Measurements from ENCODE around the gene GALR2. TPM values are rescaled to one million over a fixed set of nuclear protein-coding genes. Genes with fewer than 3 reads are reported as not detected.
A peak's percentile ranks its signal among the peaks of the same experiment; 100 is the strongest.

GALR2 gene
- total and polyA plus RNA-seq, 7 donors: 0.05 to 0.22 (median 0.14) TPM; not detected in 3

DNA sequence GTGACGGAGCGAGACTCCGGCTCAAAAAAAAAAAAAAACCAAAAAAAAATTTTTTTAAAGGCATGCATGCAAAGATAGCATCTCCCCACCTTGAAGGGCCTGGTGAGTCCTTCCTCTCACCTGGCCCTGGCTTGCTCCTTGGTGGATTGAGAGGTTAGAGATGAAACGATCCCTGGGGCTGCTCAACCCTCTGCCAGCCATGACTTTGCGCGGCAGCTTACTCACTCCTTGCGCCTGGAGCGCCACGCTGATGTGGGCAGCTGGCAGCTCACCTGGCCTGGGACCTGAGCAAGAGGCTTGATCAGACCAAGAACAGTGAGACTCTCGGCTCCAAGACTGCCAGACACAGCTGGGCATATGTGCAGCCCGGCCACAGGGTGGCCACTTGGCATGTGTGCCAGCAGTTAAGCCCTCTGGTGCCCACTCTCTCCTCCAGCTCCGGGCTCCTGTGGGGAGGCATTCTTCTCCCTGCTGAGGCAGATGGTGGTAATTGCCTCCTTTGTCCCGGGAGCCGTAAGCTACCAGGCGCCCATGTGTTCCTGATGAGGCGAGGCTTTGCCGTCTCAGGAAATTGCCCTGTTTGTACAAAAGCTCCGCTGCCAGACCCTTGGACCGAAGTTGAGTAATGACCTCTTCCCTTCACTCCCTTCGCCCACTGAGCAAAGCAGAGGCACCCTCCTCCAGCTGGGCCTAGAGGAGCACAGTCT lies 42.4 kb upstream of the GALR2 start:
- TF ChIP-seq, protein P1, sequence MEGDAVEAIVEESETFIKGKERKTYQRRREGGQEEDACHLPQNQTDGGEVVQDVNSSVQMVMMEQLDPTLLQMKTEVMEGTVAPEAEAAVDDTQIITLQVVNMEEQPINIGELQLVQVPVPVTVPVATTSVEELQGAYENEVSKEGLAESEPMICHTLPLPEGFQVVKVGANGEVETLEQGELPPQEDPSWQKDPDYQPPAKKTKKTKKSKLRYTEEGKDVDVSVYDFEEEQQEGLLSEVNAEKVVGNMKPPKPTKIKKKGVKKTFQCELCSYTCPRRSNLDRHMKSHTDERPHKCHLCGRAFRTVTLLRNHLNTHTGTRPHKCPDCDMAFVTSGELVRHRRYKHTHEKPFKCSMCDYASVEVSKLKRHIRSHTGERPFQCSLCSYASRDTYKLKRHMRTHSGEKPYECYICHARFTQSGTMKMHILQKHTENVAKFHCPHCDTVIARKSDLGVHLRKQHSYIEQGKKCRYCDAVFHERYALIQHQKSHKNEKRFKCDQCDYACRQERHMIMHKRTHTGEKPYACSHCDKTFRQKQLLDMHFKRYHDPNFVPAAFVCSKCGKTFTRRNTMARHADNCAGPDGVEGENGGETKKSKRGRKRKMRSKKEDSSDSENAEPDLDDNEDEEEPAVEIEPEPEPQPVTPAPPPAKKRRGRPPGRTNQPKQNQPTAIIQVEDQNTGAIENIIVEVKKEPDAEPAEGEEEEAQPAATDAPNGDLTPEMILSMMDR (IDR thresholded peaks at IDR 0.05): no peak
- ATAC-seq: peak in 2 of 4 donors; percentile 27 to 30

DNA sequence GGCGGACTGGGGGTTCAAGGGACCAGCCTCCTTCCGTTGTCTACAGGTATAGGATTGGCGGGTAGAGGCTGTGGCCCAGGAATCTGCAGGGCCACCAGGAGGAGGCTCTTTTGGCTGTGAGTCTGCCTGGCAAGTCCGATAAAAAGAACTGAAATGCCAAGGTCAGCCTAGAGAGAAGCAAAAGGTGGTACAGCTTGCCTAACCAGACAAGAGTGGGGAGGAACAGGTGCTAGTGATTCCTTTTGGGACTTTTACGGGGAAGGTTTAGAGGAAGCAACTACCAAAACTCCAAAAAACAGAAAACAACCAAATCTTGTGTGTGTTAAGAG lies 41.8 kb upstream of the GALR2 start:
- H3K27ac ChIP-seq: no peak overlapping the region
- no peaks in the 10 kb centered on the region for H3K9me3 ChIP-seq
- peak in 1 of 2 donors; percentile 9 for DNase-seq
- no peak overlapping the region for H3K4me3 ChIP-seq
- no peak for ATAC-seq
- H3K27me3 ChIP-seq (ENCODE audit: insufficient read depth in 3 of 3, low read length in 2 of 3): no peaks in the 10 kb centered on the region
- WGBS, 3 donors: 85 to 94% (median 90%) methylated on average over 5 of the region's 5 CpGs
- no peaks in the 10 kb centered on the region for H3K4me1 ChIP-seq
- intact Hi-C loops (cut with DNase I): no loop called here
- peaks cover 0 to 7% of the 10 kb centered on the region in 2 donors for H3K36me3 ChIP-seq (ENCODE audit: insufficient read depth in 1 of 2, low read depth in 1 of 2)
- TF ChIP-seq, protein P1 (IDR thresholded peaks at IDR 0.05): no peak

More for the DNA sequence above, 42.4 kb upstream of the GALR2 start:
- peak in 1 of 2 donors; percentile 9 for DNase-seq
- 68 to 72% (median 70%) methylated on average over 19 to 20 of the region's 20 CpGs for WGBS, 3 donors
- Histone ChIP-seq H3K27ac (no peak overlapping the region), H3K4me3 (no peak overlapping the region), H3K27me3 (ENCODE audit: insufficient read depth in 3 of 3, low read length in 2 of 3) (peaks cover 0 to 1% (median 0%) of the 10 kb centered on the region in 3 donors), H3K36me3 (ENCODE audit: insufficient read depth in 1 of 2, low read depth in 1 of 2) (peaks cover 0 to 2% of the 10 kb centered on the region in 2 donors), H3K9me3 (no peaks in the 10 kb centered on the region), H3K4me1 (no peaks in the 10 kb centered on the region)
- intact Hi-C loops (cut with DNase I): no loop called here

DNA sequence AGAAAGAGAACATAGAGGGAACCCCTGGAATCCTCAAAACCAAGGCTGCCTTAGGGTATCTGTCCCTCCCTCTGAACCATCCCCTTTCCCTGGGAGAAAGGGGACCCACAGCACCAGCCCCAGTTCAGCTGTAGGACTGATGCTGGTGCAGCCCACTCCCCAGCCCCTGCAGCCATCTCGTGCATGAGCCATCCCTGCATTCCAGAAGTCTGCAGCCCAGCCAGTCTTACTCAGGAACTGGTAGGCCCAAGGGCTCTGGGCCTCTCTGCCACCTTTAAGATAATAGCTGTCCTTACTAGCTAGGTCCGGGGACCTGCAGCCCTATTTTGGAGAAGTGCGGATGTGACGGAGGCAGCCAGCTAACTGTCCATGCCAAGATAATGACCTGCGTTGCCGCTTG lies 41.4 kb upstream of the GALR2 start:
- no peaks in the 10 kb centered on the region for H3K9me3 ChIP-seq
- TF ChIP-seq, protein P1 (IDR thresholded peaks at IDR 0.05): no peak
- H3K4me3 ChIP-seq: no peak overlapping the region
- ATAC-seq (no peak), DNase-seq (no peak)
- H3K27me3 ChIP-seq (ENCODE audit: insufficient read depth in 3 of 3, low read length in 2 of 3): no peaks in the 10 kb centered on the region
- 94 to 95% (median 94%) methylated on average over 6 of the region's 6 CpGs for WGBS, 3 donors
- H3K27ac ChIP-seq: no peak overlapping the region
- H3K36me3 ChIP-seq (ENCODE audit: insufficient read depth in 1 of 2, low read depth in 1 of 2): peaks cover 0 to 11% of the 10 kb centered on the region in 2 donors
- intact Hi-C loops (cut with DNase I): no loop called here
- H3K4me1 ChIP-seq: no peaks in the 10 kb centered on the region

DNA sequence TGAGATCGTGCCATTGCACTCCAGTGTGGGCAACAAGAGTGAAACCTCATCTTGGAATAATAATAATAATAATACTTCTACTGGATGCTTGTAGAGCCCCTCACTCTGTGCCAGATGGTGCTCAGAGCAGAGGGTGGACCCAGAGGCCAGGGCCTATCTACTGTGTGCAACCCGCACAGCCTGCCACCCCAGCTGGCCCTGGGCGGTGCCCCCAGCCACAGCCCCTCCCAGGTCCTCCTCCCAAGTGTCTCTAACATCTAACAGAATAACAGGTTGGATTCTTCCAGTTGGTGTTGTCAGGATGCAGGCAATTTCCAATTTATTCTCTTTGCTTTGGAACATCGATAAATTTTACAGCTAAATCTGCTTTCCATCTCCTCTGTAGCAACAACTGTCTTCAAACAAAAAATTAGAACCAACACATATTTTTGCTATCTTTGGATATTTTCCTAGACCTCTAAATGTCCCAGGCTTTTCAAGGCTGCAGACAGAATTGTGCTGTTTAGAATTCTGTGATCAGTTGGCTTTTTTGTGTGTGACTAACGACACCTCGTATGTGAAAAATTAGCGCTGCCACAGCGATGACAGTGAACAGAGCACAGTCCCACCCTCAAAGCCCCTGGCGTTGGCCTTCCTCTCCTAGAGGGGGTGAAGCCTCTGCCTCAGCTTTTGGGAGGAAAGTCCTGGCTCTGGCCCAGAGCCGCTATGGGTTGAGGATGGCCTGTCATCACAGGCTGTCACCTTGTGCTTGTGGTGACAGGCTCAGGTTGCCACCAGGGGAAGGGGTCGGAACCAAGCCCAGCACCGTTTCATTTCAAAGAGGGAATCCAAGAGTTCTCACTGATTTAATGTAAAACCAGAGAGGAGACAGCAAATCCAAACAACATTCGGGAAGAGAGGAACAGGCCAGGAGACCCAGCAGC lies 39.9 kb upstream of the GALR2 start:
- no peak for ATAC-seq
- H3K4me3 ChIP-seq: no peak overlapping the region
- H3K27ac ChIP-seq: no peak overlapping the region
- H3K9me3 ChIP-seq: no peaks in the 10 kb centered on the region
- H3K36me3 ChIP-seq (ENCODE audit: insufficient read depth in 1 of 2, low read depth in 1 of 2): peaks cover 0 to 27% of the 10 kb centered on the region in 2 donors
- no peak for DNase-seq
- TF ChIP-seq, protein P1 (IDR thresholded peaks at IDR 0.05): no peak
- intact Hi-C loops (cut with DNase I): no loop called here
- 82 to 85% (median 85%) methylated on average over 13 of the region's 13 CpGs for whole genome bisulfite sequencing, 3 donors
- no peaks in the 10 kb centered on the region for H3K27me3 ChIP-seq (ENCODE audit: insufficient read depth in 3 of 3, low read length in 2 of 3)
- H3K4me1 ChIP-seq: no peaks in the 10 kb centered on the region
